Colonic mucosa (tissue), 4 donors: ENCODE measurements around the gene SLC4A9. TPM values are rescaled to one million over a fixed set of nuclear protein-coding genes. Genes with fewer than 3 reads are reported as not detected.
A peak's percentile ranks its signal among the peaks of the same experiment; 100 is the strongest.

ENCODE experiments used
- DNase-seq: peaks from one replicate; pipeline ENCODE4 v3.0.0-alpha.2; 2020
- H3K27ac ChIP-seq: fragments of 200-600 bp; one replicate; pipeline ENCODE4 v1.8.0; 2021
- H3K27me3 ChIP-seq: fragments of 200-600 bp; one replicate; pipeline ENCODE4 v1.8.0; 2021
- H3K36me3 ChIP-seq: fragments of 200-600 bp; one replicate; pipeline ENCODE4 v1.8.0; 2021
- H3K4me1 ChIP-seq: fragments of 200-600 bp; one replicate; pipeline ENCODE4 v1.8.0; 2021; ENCODE audit warnings: mild to moderate bottlenecking
- H3K4me3 ChIP-seq: fragments of 200-600 bp; one replicate; pipeline ENCODE4 v1.8.0; 2021
- H3K9ac ChIP-seq, 2 donors: one replicate each; pipeline ENCODE4 v1.7.0; 2013; ENCODE audit warnings: control low read depth in 2 of 2, low read depth in 2 of 2, low read length in 2 of 2
- H3K9me3 ChIP-seq: fragments of 200-600 bp; one replicate; pipeline ENCODE4 v1.8.0; 2021
- CTCF ChIP-seq: fragments of 200-600 bp; IDR thresholded peaks from one replicate; pipeline ENCODE4 v1.8.0; 2022; ENCODE audit warnings: antibody characterized with exemption, mild to moderate bottlenecking
- intact Hi-C: fragments of 100-400 bp; cut with DNase I; formaldehyde crosslinking; loops from one replicate; pipeline ENCODE4 v1.14.1; 2022
- total RNA-seq, 2 donors: library from RNA; stranded (reverse); fragmentation: NEBNext Ultra II Directional in 1 of 2; extraction: Animal tissue kit (Norgen Biotek cat#: 25700) in 1 of 2; gene quantifications; one replicate each; pipeline ENCODE4 v1.2.1, GENCODE V29; 2021
- donor health status: healthy.
- donor health status: DM: no; HTN: no; CAD: no.
- donor health status: DM: no; HTN: no; CAD: no.

The SLC4A9 gene
- total RNA-seq, 2 donors from 2014 or later: 0.42 TPM; not detected in 1

DNA sequence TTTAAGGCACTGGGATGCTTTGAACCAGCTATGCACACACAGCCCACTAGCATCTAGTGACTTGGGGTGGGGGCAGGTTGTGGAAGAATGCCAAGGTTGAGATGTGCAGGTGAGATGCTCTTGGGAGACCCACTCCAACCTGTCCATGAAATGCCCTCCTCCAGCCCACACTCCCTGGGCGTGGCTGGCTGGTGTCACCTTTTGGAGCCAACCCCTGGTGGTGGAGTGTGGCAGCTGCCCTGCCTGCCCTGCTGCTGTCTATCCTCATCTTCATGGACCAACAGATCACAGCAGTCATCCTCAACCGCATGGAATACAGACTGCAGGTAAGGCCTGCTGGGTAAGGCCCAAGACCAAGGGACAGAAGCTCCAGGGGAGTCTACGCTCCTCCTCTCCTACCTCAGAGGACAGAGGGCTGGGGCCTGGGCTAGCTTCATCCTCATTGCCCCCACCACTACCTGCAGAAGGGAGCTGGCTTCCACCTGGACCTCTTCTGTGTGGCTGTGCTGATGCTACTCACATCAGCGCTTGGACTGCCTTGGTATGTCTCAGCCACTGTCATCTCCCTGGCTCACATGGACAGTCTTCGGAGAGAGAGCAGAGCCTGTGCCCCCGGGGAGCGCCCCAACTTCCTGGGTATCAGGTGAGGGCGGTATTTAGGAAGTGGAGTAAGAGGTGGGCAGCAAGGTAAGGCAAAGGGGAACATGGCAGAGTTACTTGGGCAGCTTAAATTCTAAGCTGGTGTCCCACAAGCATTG, 7.4 kb downstream of the SLC4A9 start:
- H3K36me3 ChIP-seq: no peaks in the 10 kb centered on the region
- peaks cover 5% of the 10 kb centered on the region for H3K4me1 ChIP-seq
- DNase-seq: no peak
- TF ChIP-seq CTCF: no peak
- no peaks in the 10 kb centered on the region for H3K27me3 ChIP-seq
- H3K4me3 ChIP-seq: no peak overlapping the region
- H3K9me3 ChIP-seq: no peaks in the 10 kb centered on the region
- no peak overlapping the region for H3K9ac ChIP-seq
- intact Hi-C loops: loop anchor here (10.0 kb wide), 1 partner anchor 347 kb away; no protein-coding TSS in a partner anchor
- H3K27ac ChIP-seq: no peak overlapping the region

DNA sequence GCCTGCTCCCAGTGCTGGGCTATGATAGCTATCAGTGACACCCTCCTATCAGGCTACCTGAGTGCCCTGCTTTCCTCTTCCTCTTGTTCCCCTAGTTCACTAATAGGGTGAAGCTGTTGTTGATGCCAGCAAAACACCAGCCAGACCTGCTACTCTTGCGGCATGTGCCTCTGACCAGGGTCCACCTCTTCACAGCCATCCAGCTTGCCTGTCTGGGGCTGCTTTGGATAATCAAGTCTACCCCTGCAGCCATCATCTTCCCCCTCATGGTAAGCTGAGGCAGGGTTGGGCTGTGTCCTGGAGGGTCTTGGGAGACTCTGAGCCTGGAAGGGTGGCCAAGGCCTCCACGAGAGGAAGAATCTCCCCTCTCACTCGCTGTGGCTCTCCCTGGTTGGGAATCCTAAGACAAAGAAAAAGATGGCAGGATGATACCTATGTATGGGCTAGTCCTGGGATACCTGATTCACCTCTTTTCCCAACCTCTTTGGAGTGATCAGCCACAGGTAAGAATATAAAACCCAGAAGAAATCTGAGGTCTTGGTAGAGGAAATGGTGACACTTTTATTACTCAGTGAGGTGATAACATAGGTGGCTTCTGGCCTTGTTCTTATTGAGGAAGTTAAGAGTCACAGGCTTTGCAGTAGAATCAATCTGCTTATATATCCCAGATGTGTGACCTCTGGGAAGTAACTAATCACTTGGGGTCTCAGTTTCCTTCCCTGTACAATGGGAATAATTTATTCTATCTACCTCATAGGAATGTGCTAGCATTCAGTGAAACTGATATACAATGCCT, 11.6 kb downstream of the SLC4A9 start:
- no peaks in the 10 kb centered on the region for H3K27me3 ChIP-seq

GRCh38 chr5:140372971-140373487, 13.0 kb downstream of the SLC4A9 start:
- H3K9ac ChIP-seq: peak overlapping the region in 1 of 2 donors; percentile 4
- H3K4me3 ChIP-seq: no peak overlapping the region
- no peaks in the 10 kb centered on the region for H3K36me3 ChIP-seq
- peak; percentile 81 for DNase-seq
- no peaks in the 10 kb centered on the region for H3K27me3 ChIP-seq
- TF ChIP-seq CTCF: peak; percentile 68
- peaks cover 5% of the 10 kb centered on the region for H3K4me1 ChIP-seq
- intact Hi-C loops: loop anchor here (5.0 to 10.0 kb wide), 2 partner anchors 172 to 264 kb away; partner anchors contain the start of genes EIF4EBP3 and TMCO6
- no peaks in the 10 kb centered on the region for H3K9me3 ChIP-seq
- no peak overlapping the region for H3K27ac ChIP-seq

More for the DNA sequence above, 11.6 kb downstream of the SLC4A9 start:
- H3K27ac ChIP-seq: peak overlapping the region; percentile 40
- no peak overlapping the region for H3K4me3 ChIP-seq
- no peaks in the 10 kb centered on the region for H3K9me3 ChIP-seq
- peaks cover 5% of the 10 kb centered on the region for H3K4me1 ChIP-seq
- no peaks in the 10 kb centered on the region for H3K36me3 ChIP-seq
- no peak overlapping the region for H3K9ac ChIP-seq
- TF ChIP-seq CTCF: no peak
- no peak for DNase-seq
- intact Hi-C loops: loop anchor here (5.0 to 10.0 kb wide), 2 partner anchors 173 to 266 kb away; partner anchors contain the start of genes EIF4EBP3 and TMCO6

DNA sequence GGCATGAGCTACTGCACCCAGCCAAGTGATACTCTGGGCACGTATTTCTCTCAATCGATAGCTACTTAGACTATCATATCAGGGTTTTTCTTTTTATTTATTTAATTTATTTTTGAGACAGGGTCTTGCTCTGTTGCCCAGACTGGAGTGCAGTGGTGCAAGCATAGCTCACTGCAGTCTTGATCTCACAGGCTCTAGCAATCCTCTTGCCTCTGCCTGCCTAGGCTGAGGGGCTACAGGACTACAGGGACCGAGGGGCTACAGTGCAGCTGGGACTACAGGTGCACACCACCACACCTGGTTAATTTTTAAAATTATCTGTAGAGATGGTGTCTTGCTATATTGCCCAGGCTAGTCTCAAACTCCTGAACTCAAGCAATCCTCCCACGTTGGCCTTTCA, 21.4 kb downstream of the SLC4A9 start:
- no peak for DNase-seq
- no peaks in the 10 kb centered on the region for H3K36me3 ChIP-seq
- TF ChIP-seq CTCF: no peak
- H3K27ac ChIP-seq: no peak overlapping the region
- H3K9me3 ChIP-seq: no peaks in the 10 kb centered on the region
- intact Hi-C loops: no loop called here
- H3K4me1 ChIP-seq: peaks cover 4% of the 10 kb centered on the region
- no peak overlapping the region for H3K4me3 ChIP-seq
- H3K27me3 ChIP-seq: no peaks in the 10 kb centered on the region
- H3K9ac ChIP-seq: no peak overlapping the region

GRCh38 chr5:140381972-140382371, 22.0 kb downstream of the SLC4A9 start:
- peaks cover 4% of the 10 kb centered on the region for H3K4me1 ChIP-seq
- intact Hi-C loops: no loop called here
- no peak overlapping the region for H3K4me3 ChIP-seq
- no peaks in the 10 kb centered on the region for H3K36me3 ChIP-seq
- no peaks in the 10 kb centered on the region for H3K27me3 ChIP-seq
- H3K9me3 ChIP-seq: no peaks in the 10 kb centered on the region
- no peak overlapping the region for H3K9ac ChIP-seq
- no peak for DNase-seq
- peak overlapping the region; percentile 4 for H3K27ac ChIP-seq
- TF ChIP-seq CTCF: no peak
